Naive thymus-derived CD8-positive, alpha-beta T cell (primary cell): ENCODE results near the gene CYREN. TPM values are rescaled to one million over a fixed set of nuclear protein-coding genes. Genes with fewer than 3 reads are reported as not detected.
"Not testable (repeated sequence)": the region's sequence is repeated elsewhere in the genome, so short reads cannot be mapped to it uniquely, and the experiment has no call there.

Source experiments
- ATAC-seq, 2 donors: fragments of 150-1000 bp; cut with Tn5 transposase in 1 of 2; sonication (Bioruptor Pico), chemical (Tn5 transposase) in 1 of 2; 1 replicate in 1 of 2; 2 replicates in 1 of 2; pipeline ENCODE4 v1.10.0; 2021; ENCODE audit warnings: mild to moderate bottlenecking in 2 of 2, moderate library complexity in 2 of 2
- POLR2A ChIA-PET: fragments of 350-600 bp; sonication (Branson Sonifier 250); formaldehyde crosslinking; loops from one replicate; lab custom pipeline; 2021; ENCODE audit warnings: antibody characterized with exemption; lab: Charles Lee
- DNase-seq, 10 donors: peaks; one replicate each; pipeline versions ENCODE4 v3.0.0 to v3.0.0-alpha.2; 2020 to 2022
- H3K27ac Mint-ChIP-seq, 10 donors: one replicate each; pipeline ENCODE4 v1.8.0; 2020 to 2022; ENCODE audit warnings: mild to moderate bottlenecking in 10 of 10, mixed read lengths in 10 of 10, moderate library complexity in 4 of 10, inconsistent platforms in 1 of 10
- H3K27me3 Mint-ChIP-seq, 5 donors: one replicate each; pipeline ENCODE4 v1.8.0; 2021 to 2022; ENCODE audit warnings: mixed read lengths in 5 of 5
- H3K36me3 Mint-ChIP-seq, 3 donors: one replicate each; pipeline ENCODE4 v1.8.0; 2020 to 2022; ENCODE audit warnings: mixed read lengths in 3 of 3, mild to moderate bottlenecking in 2 of 3, inconsistent platforms in 1 of 3
- H3K4me1 Mint-ChIP-seq, 4 donors: one replicate each; pipeline ENCODE4 v1.8.0; 2021 to 2022; ENCODE audit warnings: mixed read lengths in 4 of 4
- H3K4me3 Mint-ChIP-seq, 10 donors: one replicate each; pipeline ENCODE4 v1.8.0; 2020 to 2022; ENCODE audit warnings: mild to moderate bottlenecking in 10 of 10, mixed read lengths in 10 of 10, moderate library complexity in 6 of 10, inconsistent platforms in 1 of 10
- H3K9me3 Mint-ChIP-seq, 9 donors: one replicate each; pipeline ENCODE4 v1.8.0; 2020 to 2022; ENCODE audit warnings: mixed read lengths in 9 of 9, mild to moderate bottlenecking in 3 of 9, inconsistent platforms in 1 of 9, moderate library complexity in 1 of 9
- polyA plus RNA-seq, 3 donors: library from polyadenylated mRNA; unstranded; fragments of 300-500 nt; fragmentation: Illumina TruSeq; gene quantifications; one replicate each; pipeline ENCODE4 v1.2.3, GENCODE V29; 2021
- total RNA-seq, 8 experiments: library from RNA in 2 of 8; stranded (reverse) in 2 of 8; gene quantifications; one replicate each; pipeline ENCODE4 v1.2.3 and lab custom pipeline; 2021 to 2026

The CYREN gene
- total and polyA plus RNA-seq, 5 experiments from 2014 or later, result 51.1 to 70.1 (median 55.5) TPM

DNA sequence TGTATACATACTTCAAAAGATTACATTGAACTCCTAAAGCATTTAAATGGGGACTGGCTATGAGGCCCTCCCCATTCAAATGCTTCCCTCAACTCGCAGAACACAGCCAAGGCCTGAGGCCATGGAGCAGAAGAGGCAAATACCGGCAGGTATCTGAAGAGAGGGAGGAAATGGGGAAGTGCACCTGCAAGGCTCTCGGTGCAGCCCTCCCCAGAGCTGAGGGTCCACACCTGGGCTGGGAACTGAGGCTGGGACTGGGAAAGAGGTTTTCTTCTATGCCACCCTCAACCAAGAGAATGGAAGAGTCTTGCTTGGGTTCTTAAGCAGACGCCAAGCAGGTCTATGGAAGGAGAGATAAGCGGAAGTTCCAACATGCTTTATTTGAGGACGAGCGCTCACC, 13.0 kb upstream of the CYREN start:
- Mint-ChIP-seq H3K4me1 (peaks cover 0 to 5% (median 0%) of the 10 kb centered on the region in 4 donors), H3K27ac (peak overlapping the region in 1 of 10 donors; percentile 34), H3K4me3 (peak overlapping the region in 1 of 10 donors; percentile 41), H3K9me3 (peaks cover 7 to 48% (median 33%) of the 10 kb centered on the region in 9 donors), H3K27me3 (no peaks in the 10 kb centered on the region), H3K36me3 (peaks cover 52 to 83% (median 77%) of the 10 kb centered on the region in 3 donors)
- ATAC-seq (no peak), DNase-seq (no peak)
- POLR2A ChIA-PET, result no interaction called here

DNA sequence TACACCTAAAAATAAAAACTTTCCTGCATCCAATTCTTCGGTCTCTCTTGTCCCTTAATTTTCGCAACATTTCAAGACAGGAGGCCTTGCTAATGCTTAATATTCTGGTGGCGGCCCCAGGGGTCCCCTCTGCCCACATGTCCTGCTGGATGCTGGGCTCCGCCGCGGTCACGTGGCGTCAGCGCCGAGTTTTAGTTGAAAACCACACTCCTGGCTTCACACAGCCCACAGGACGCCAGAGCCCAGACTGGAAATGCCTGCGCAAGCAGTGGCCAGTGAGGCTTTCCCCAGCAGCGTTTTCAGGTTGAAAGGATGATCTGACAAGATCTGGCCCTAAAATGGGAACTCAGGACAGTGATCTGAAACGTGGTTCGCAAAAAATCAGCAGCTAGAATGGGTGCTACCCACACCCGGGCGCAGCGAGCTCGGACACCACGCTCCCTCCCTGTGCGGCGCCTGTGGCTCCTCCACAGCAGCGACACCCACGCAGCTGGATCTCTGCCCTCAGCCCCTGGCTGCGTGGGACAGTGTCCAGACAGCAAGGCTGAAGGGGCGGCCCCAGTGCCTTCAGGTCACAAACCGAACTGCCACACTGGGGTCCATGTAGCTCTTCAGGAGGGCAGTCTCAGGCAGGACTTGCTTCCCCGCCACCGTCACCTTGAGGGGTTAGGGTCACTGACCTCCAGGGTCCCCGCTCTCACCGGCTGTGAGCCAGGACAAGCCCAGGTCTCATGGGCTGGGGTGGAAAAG, 11.6 kb upstream of the CYREN start:
- Mint-ChIP-seq H3K27ac (no peak overlapping the region), H3K9me3 (peaks cover 7 to 50% (median 33%) of the 10 kb centered on the region in 9 donors), H3K36me3 (peaks cover 54 to 74% (median 67%) of the 10 kb centered on the region in 3 donors), H3K27me3 (no peaks in the 10 kb centered on the region), H3K4me3 (no peak overlapping the region), H3K4me1 (peaks cover 0 to 5% (median 0%) of the 10 kb centered on the region in 4 donors)
- ATAC-seq (no peak), DNase-seq (no peak)
- POLR2A ChIA-PET, result interaction anchor here (0.7 kb wide), 1 partner anchor 319 kb away, joined by 3 read pairs; no protein-coding TSS in a partner anchor

DNA sequence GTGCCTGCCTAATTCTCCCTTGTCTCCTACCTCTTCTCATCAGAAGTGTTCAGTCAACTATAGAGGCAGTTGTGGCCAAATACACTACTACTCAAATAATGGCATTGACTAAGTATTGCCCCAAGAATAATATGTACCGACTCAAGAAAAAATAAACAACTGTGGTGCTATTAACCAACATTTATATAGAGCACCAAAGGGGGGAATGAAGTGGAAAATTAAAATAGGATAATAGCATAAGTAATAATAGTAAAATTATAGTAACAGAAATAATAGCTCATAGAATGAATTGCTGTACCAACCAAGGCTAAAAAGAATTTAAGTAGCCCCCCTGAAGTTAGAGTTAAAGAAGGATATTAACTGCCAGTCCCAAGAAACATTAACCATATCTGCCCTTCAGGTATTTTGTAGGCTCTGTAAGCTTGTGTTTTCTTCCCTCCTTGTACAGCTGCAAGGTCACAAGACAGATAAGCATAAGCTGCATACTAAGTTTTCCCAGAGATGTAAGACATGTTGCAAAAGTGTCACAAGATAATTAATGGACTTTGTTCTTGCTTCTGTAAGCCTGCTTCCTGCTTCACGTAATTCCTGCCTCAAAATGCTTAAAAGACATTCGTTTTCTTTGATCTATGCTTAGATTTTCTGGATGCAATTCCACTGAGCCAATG, 10.9 kb upstream of the CYREN start:
- Mint-ChIP-seq H3K9me3 (peaks cover 7 to 50% (median 33%) of the 10 kb centered on the region in 9 donors), H3K27ac (no peak overlapping the region), H3K36me3 (peaks cover 54 to 68% (median 60%) of the 10 kb centered on the region in 3 donors), H3K27me3 (no peaks in the 10 kb centered on the region), H3K4me1 (peaks cover 0 to 6% (median 0%) of the 10 kb centered on the region in 4 donors), H3K4me3 (no peak overlapping the region)
- POLR2A ChIA-PET, result no interaction called here
- no peak for ATAC-seq
- DNase-seq, result no peak

- ATAC-seq, result no peak
- POLR2A ChIA-PET, result interaction anchor here (0.6 to 2.0 kb wide), 2 partner anchors 9 to 33 kb away, joined by 3 to 7 read pairs; partner anchors contain the start of genes CYREN and TMEM140
Measured at GRCh38 chr7:135180122-135180521, 9.6 kb upstream of the CYREN start.

GRCh38 chr7:135179321-135179925, 8.9 kb upstream of the CYREN start:
- no peak overlapping the region for H3K4me3 Mint-ChIP-seq
- peaks cover 0 to 7% (median 0%) of the 10 kb centered on the region in 4 donors for H3K4me1 Mint-ChIP-seq
- peaks cover 7 to 50% (median 33%) of the 10 kb centered on the region in 9 donors for H3K9me3 Mint-ChIP-seq
- H3K27ac Mint-ChIP-seq, result no peak overlapping the region
- POLR2A ChIA-PET, result interaction anchor here (2.0 kb wide), 1 partner anchor 9 kb away, joined by 7 read pairs; the partner anchor contains the start of gene CYREN
- H3K36me3 Mint-ChIP-seq, result peaks cover 42 to 51% (median 49%) of the 10 kb centered on the region in 3 donors
- DNase-seq (no peak), ATAC-seq (no peak)
- H3K27me3 Mint-ChIP-seq, result no peaks in the 10 kb centered on the region

More at GRCh38 chr7:135180122-135180521, 9.6 kb upstream of the CYREN start:
- H3K27me3 Mint-ChIP-seq, result no peaks in the 10 kb centered on the region
- H3K27ac Mint-ChIP-seq, result no peak overlapping the region
- no peak overlapping the region for H3K4me3 Mint-ChIP-seq
- H3K36me3 Mint-ChIP-seq, result peaks cover 49 to 56% (median 54%) of the 10 kb centered on the region in 3 donors
- peaks cover 0 to 7% (median 0%) of the 10 kb centered on the region in 4 donors for H3K4me1 Mint-ChIP-seq
- DNase-seq, result no peak
- peaks cover 7 to 50% (median 33%) of the 10 kb centered on the region in 9 donors for H3K9me3 Mint-ChIP-seq

- Mint-ChIP-seq H3K9me3 (peaks cover 4 to 46% (median 28%) of the 10 kb centered on the region in 9 donors), H3K27ac (no peak overlapping the region), H3K4me1 (peaks cover 0 to 2% (median 0%) of the 10 kb centered on the region in 4 donors), H3K27me3 (no peaks in the 10 kb centered on the region), H3K36me3 (peaks cover 32 to 40% (median 38%) of the 10 kb centered on the region in 3 donors), H3K4me3 (no peak overlapping the region)
- ATAC-seq (no peak), DNase-seq (no peak)
- POLR2A ChIA-PET, result interaction anchor here (2.0 kb wide), 1 partner anchor 8 kb away, joined by 7 read pairs; the partner anchor contains the start of gene CYREN
Measured at GRCh38 chr7:135178364-135178763, 7.9 kb upstream of the CYREN start.

- H3K27ac Mint-ChIP-seq, result no peak overlapping the region
- H3K36me3 Mint-ChIP-seq, result peaks cover 20 to 31% (median 26%) of the 10 kb centered on the region in 3 donors
- H3K27me3 Mint-ChIP-seq, result no peaks in the 10 kb centered on the region
- POLR2A ChIA-PET, result no interaction called here
- ATAC-seq (no peak), DNase-seq (no peak)
- H3K4me3 Mint-ChIP-seq, result no peak overlapping the region
- peaks cover under 1 to 3% (median 2%) of the 10 kb centered on the region in 4 donors for H3K4me1 Mint-ChIP-seq
- H3K9me3 Mint-ChIP-seq, result peaks cover 0 to 35% (median 22%) of the 10 kb centered on the region in 9 donors
Measured at GRCh38 chr7:135177028-135177696, 6.7 kb upstream of the CYREN start.

- DNase-seq (no peak), ATAC-seq (no peak)
- Mint-ChIP-seq H3K4me1 (peaks cover 3 to 11% (median 8%) of the 10 kb centered on the region in 4 donors), H3K9me3 (peaks cover 0 to 23% (median 13%) of the 10 kb centered on the region in 9 donors), H3K36me3 (peaks cover 10 to 22% (median 14%) of the 10 kb centered on the region in 3 donors), H3K4me3 (no peak overlapping the region), H3K27me3 (no peaks in the 10 kb centered on the region), H3K27ac (no peak overlapping the region)
- POLR2A ChIA-PET, result no interaction called here
Measured at GRCh38 chr7:135175931-135176330, 5.4 kb upstream of the CYREN start.

DNA sequence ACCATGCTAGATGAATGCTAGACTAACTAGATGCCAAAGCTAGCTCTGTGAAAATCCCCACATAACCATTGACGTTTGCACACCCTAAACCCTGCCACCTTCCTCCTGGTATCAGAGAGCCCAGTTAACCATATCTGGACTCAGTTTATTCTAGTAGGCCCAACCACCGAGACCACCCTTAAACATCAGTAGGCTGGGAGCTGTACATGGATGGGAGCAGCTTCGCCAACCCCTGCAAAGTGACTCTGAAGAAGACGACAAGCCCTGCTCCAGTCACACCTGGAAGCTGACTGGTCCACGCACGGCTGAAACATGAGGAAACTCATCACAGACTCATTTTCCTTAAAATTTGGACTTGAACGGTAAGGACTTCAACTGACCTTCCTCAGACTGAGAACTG, 4.4 kb upstream of the CYREN start:
- ATAC-seq, result no peak
- H3K9me3 Mint-ChIP-seq, result peaks cover 0 to 14% (median 8%) of the 10 kb centered on the region in 9 donors
- no peaks in the 10 kb centered on the region for H3K27me3 Mint-ChIP-seq
- DNase-seq, result no peak
- POLR2A ChIA-PET, result no interaction called here
- peaks cover 5 to 14% (median 11%) of the 10 kb centered on the region in 4 donors for H3K4me1 Mint-ChIP-seq
- peaks cover 5 to 12% (median 5%) of the 10 kb centered on the region in 3 donors for H3K36me3 Mint-ChIP-seq
- H3K4me3 Mint-ChIP-seq, result no peak overlapping the region
- H3K27ac Mint-ChIP-seq, result peak overlapping the region in 1 of 10 donors; percentile 50

DNA sequence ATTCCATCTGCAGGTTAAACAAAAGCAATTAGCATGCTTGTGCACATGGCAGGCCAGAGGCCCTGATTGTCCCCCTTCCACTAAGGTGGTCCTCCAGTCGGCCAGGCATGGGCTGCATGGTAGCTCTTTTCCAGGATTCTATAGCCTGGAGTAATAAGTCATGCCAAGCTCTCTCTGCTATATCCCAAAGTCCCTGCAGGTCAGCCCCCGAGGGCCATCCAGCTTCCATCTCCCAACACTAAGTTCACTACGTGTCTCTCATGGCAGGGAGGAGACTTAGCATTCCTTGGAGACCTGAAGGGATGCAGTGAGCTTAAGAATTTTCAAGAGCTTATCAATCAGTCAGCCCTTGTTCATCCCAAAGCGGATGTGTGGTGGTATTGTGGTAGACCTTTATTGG, 3.4 kb upstream of the CYREN start:
- H3K27ac Mint-ChIP-seq, H3K36me3 Mint-ChIP-seq, H3K9me3 Mint-ChIP-seq, DNase-seq, ATAC-seq, POLR2A ChIA-PET, H3K4me3 Mint-ChIP-seq, H3K27me3 Mint-ChIP-seq: not testable (repeated sequence)
- H3K4me1 Mint-ChIP-seq, result peaks cover 14 to 25% (median 21%) of the 10 kb centered on the region in 4 donors

- DNase-seq, ATAC-seq, H3K9me3 Mint-ChIP-seq, H3K27me3 Mint-ChIP-seq, H3K36me3 Mint-ChIP-seq: not testable (repeated sequence)
- peaks cover 28 to 47% (median 43%) of the 10 kb centered on the region in 4 donors for H3K4me1 Mint-ChIP-seq
- peak overlapping the region; percentile 49 to 94 (median 86) for H3K4me3 Mint-ChIP-seq
- peak overlapping the region; percentile 84 to 97 (median 95) for H3K27ac Mint-ChIP-seq
- POLR2A ChIA-PET, result interaction anchor here (0.8 to 6.1 kb wide), 7 partner anchors 14 to 526 kb away, joined by 3 to 77 read pairs (median 16); partner anchors contain the start of genes AGBL3, BPGM, TMEM140 and WDR91
Measured at GRCh38 chr7:135171581-135172291, 1.2 kb upstream of the CYREN start.
